Brain microvascular endothelial cell (primary cell): ENCODE data around the gene HOXD11.

Experiments
- DNase-seq: peaks from one replicate; pipeline ENCODE4 v3.0.0-alpha.2; 2020
- H3K27ac ChIP-seq: fragments of 250-450 bp; sonication (Bioruptor Pico); 2 replicates; pipeline ENCODE4 v1.5.1; 2020; ENCODE audit warnings: mild to moderate bottlenecking, moderate library complexity
- H3K27me3 ChIP-seq: fragments of 250-450 bp; sonication (Bioruptor Pico); replicated peaks from 2 replicates; pipeline ENCODE4 v1.5.1; 2020; ENCODE audit warnings: mild to moderate bottlenecking
- H3K36me3 ChIP-seq: fragments of 250-450 bp; sonication (Bioruptor Pico); replicated peaks from 2 replicates; pipeline ENCODE4 v1.5.1; 2020; ENCODE audit warnings: mild to moderate bottlenecking
- H3K4me3 ChIP-seq: 2 replicates; pipeline ENCODE4 v1.5.1; 2011; ENCODE audit warnings: low read depth, mild to moderate bottlenecking, control low read depth, low read length, moderate library complexity
- CTCF ChIP-seq: IDR thresholded peaks from 2 replicates; pipeline ENCODE4 v1.5.1; 2011; ENCODE audit warnings: low read depth, mild to moderate bottlenecking, moderate library complexity, low read length, control low read depth, inconsistent platforms; ENCODE audit errors: missing control alignments
- in situ Hi-C: cut with HindIII; loops from 2 replicates; pipeline ENCODE4 v1.10.0; 2017; ENCODE audit warnings: low sequenced_read_pairs, low pct_ligation_motif_present

Gene HOXD11

GRCh38 chr2:176071330-176072291, 35.5 kb upstream of the HOXD11 start:
- no peak overlapping the region for H3K4me3 ChIP-seq
- in situ Hi-C loops = no loop called here
- H3K27ac ChIP-seq = no peak overlapping the region
- no peak for TF ChIP-seq CTCF
- no peaks in the 10 kb centered on the region for H3K36me3 ChIP-seq
- no peak for DNase-seq
- peaks cover 92% of the 10 kb centered on the region for H3K27me3 ChIP-seq

GRCh38 chr2:176072292-176072669, 34.8 kb upstream of the HOXD11 start:
- Histone ChIP-seq H3K4me3 (no peak overlapping the region), H3K36me3 (no peaks in the 10 kb centered on the region), H3K27ac (no peak overlapping the region), H3K27me3 (peaks cover 90% of the 10 kb centered on the region)
- DNase-seq = no peak
- no peak for TF ChIP-seq CTCF
- in situ Hi-C loops = no loop called here

- in situ Hi-C loops = no loop called here
- DNase-seq = no peak
- Histone ChIP-seq H3K27me3 (peaks cover 90% of the 10 kb centered on the region), H3K36me3 (no peaks in the 10 kb centered on the region), H3K27ac (no peak overlapping the region), H3K4me3 (no peak overlapping the region)
- TF ChIP-seq CTCF = no peak
These were observed 33.9 kb upstream of the HOXD11 start for GRCh38 chr2:176072951-176073904.

- H3K4me3 ChIP-seq = no peak overlapping the region
- H3K27ac ChIP-seq = no peak overlapping the region
- H3K27me3 ChIP-seq = peaks cover 90% of the 10 kb centered on the region
- DNase-seq = no peak
- in situ Hi-C loops = no loop called here
- no peaks in the 10 kb centered on the region for H3K36me3 ChIP-seq
- no peak for TF ChIP-seq CTCF
These were observed 32.1 kb upstream of the HOXD11 start for GRCh38 chr2:176074919-176075425.

GRCh38 chr2:176075481-176075880, 31.6 kb upstream of the HOXD11 start:
- DNase-seq = no peak
- Histone ChIP-seq H3K36me3 (no peaks in the 10 kb centered on the region), H3K27ac (no peak overlapping the region), H3K4me3 (no peak overlapping the region), H3K27me3 (peaks cover 89% of the 10 kb centered on the region)
- TF ChIP-seq CTCF = no peak
- in situ Hi-C loops = no loop called here
